K562 (cell line): ENCODE results near the gene NECTIN2. TPM values are rescaled to one million over a fixed set of nuclear protein-coding genes. Genes with fewer than 3 reads are reported as not detected.

Source experiments
- CBFA2T3 ChIP-seq: fragments of 450-650 bp; IDR thresholded peaks from 2 replicates; pipeline ENCODE4 v1.6.1; 2017
- CEBPG ChIP-seq, 3 experiments: fragments of 200-800 bp in 1 of 3; sonication (Bioruptor generic) in 1 of 3; sonication (generic) in 1 of 3; formaldehyde crosslinking in 1 of 3; IDR thresholded peaks in 2 of 3; conservative IDR thresholded peaks in 1 of 3; 2 replicates each; pipeline versions ENCODE4 v1.6.1 to v1.8.0; 2016 to 2022; ENCODE audit warnings: missing compliant biosample characterization in 2 of 3, missing genetic modification characterization in 2 of 3, mild to moderate bottlenecking in 1 of 3, missing genetic modification reagents in 1 of 3
- EHMT2 ChIP-seq: fragments of 450-650 bp; IDR thresholded peaks from 2 replicates; pipeline ENCODE4 v1.6.1; 2018; ENCODE audit warnings: antibody characterized with exemption
- FOXJ2 ChIP-seq: fragments of 200-800 bp; sonication (Bioruptor generic); IDR thresholded peaks from 2 replicates; pipeline ENCODE4 v1.6.1; 2016; ENCODE audit warnings: missing genetic modification characterization, missing compliant biosample characterization
- MTA2 ChIP-seq: fragments of 450-650 bp; IDR thresholded peaks from 2 replicates; pipeline ENCODE4 v1.6.1; 2016; ENCODE audit warnings: low read depth
- POLR2H ChIP-seq: IDR thresholded peaks from 2 replicates; pipeline ENCODE4 v1.6.1; 2016; ENCODE audit warnings: missing genetic modification characterization, low read depth, mild to moderate bottlenecking, control low read depth, missing compliant biosample characterization, moderate library complexity
- PTRF ChIP-seq: fragments of 450-650 bp; IDR thresholded peaks from 2 replicates; pipeline ENCODE4 v1.6.1; 2016; ENCODE audit warnings: mild to moderate bottlenecking, missing genetic modification characterization, missing compliant biosample characterization
- TCF7L2 ChIP-seq: fragments of 150-350 bp; IDR thresholded peaks from 2 replicates; pipeline ENCODE4 v1.6.1; 2016; ENCODE audit warnings: low read depth, mild to moderate bottlenecking, low read length, moderate library complexity
- ZNF133 ChIP-seq: fragments of 250-450 bp; sonication (Bioruptor Pico); IDR thresholded peaks from 2 replicates; pipeline ENCODE4 v1.4.0; 2020; ENCODE audit warnings: mild to moderate bottlenecking
- polyA plus RNA-seq, 8 experiments: library from polyadenylated mRNA; depleted of rRNA in 4 of 8; stranded (reverse) in 5 of 8; unstranded in 3 of 8; fragments of >200 nt; fragmentation: Nextera tagmentation in 2 of 8; fragmentation: Illumina TruSeq in 1 of 8; extraction: Ambion mirVana in 2 of 8; extraction: Trizol in 1 of 8; gene quantifications; 2 replicates each; pipeline versions ENCODE4 v1.2.1 to v1.2.3, GENCODE V29; 2011 to 2014; ENCODE audit warnings: inconsistent platforms in 1 of 8, missing spikeins in 1 of 8
- total RNA-seq, 7 experiments: library from RNA; depleted of rRNA in 6 of 7; stranded (reverse); fragments of >200 nt in 6 of 7; fragmentation: Illumina TruSeq in 2 of 7; extraction: Trizol in 2 of 7; gene quantifications; 2 replicates each; pipeline versions ENCODE4 v1.2.1 to v1.2.3, GENCODE V29; 2011 to 2021; ENCODE audit warnings: low replicate concordance in 1 of 7
- TF ChIP-seq, protein P1 (sequence below): sonication (generic); formaldehyde crosslinking; IDR thresholded peaks from 2 replicates; pipeline ENCODE4 v1.8.0; 2023; ENCODE audit warnings: mild to moderate bottlenecking, missing genetic modification reagents
- TF ChIP-seq, protein P2 (sequence below): conservative IDR thresholded peaks from 2 replicates; pipeline ENCODE4 v1.6.1; 2011; ENCODE audit warnings: low read depth, mild to moderate bottlenecking, low read length; ENCODE audit not compliant: control insufficient read depth
- TF ChIP-seq, protein P3 (sequence below): sonication (generic); formaldehyde crosslinking; IDR thresholded peaks from 2 replicates; pipeline ENCODE4 v1.8.1; 2023; ENCODE audit warnings: mild to moderate bottlenecking, missing genetic modification reagents
- TF ChIP-seq, protein P4 (sequence below): sonication (generic); formaldehyde crosslinking; IDR thresholded peaks from 2 replicates; pipeline ENCODE4 v1.8.1; 2023; ENCODE audit warnings: mild to moderate bottlenecking, missing genetic modification reagents

Gene NECTIN2
- total and polyA plus RNA-seq, 9 of the 15 experiments (the other 6 are each of a cell fraction or from before 2014, with no cell fraction given), result 3.9 to 94.9 (median 34.9) TPM

DNA sequence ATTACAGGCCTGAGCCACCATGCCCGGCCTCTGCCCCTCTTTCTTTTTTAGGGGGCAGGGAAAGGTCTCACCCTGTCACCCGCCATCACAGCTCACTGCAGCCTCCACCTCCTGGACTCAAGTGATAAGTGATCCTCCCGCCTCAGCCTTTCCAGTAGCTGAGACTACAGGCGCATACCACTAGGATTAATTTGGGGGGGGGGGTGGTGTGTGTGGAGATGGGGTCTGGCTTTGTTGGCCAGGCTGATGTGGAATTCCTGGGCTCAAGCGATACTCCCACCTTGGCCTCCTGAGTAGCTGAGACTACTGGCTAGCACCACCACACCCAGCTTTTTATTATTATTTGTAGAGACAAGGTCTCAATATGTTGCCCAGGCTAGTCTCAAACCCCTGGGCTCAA, 63.7 kb downstream of the NECTIN2 start (continued):
- TF ChIP-seq CEBPG (CRISPR knock-in tag; IDR thresholded peaks at IDR 0.05) (no peak), CEBPG (tag; conservative IDR thresholded peaks at IDR 0.05 in 1 of 2, IDR thresholded peaks at IDR 0.05 in 1 of 2) (no peak), FOXJ2 (tag) (no peak), ZNF133 (no peak), PTRF (no peak), EHMT2 (no peak), CBFA2T3 (peak; percentile 66), TCF7L2 (peak; percentile 56; the same call in 1 of the 2 replicates), POLR2H (tag) (no peak), MTA2 (no peak)
- TF ChIP-seq, protein P1, sequence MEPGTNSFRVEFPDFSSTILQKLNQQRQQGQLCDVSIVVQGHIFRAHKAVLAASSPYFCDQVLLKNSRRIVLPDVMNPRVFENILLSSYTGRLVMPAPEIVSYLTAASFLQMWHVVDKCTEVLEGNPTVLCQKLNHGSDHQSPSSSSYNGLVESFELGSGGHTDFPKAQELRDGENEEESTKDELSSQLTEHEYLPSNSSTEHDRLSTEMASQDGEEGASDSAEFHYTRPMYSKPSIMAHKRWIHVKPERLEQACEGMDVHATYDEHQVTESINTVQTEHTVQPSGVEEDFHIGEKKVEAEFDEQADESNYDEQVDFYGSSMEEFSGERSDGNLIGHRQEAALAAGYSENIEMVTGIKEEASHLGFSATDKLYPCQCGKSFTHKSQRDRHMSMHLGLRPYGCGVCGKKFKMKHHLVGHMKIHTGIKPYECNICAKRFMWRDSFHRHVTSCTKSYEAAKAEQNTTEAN, result no peak
- TF ChIP-seq, protein P2, sequence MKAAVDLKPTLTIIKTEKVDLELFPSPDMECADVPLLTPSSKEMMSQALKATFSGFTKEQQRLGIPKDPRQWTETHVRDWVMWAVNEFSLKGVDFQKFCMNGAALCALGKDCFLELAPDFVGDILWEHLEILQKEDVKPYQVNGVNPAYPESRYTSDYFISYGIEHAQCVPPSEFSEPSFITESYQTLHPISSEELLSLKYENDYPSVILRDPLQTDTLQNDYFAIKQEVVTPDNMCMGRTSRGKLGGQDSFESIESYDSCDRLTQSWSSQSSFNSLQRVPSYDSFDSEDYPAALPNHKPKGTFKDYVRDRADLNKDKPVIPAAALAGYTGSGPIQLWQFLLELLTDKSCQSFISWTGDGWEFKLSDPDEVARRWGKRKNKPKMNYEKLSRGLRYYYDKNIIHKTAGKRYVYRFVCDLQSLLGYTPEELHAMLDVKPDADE, result no peak
- TF ChIP-seq, protein P3, sequence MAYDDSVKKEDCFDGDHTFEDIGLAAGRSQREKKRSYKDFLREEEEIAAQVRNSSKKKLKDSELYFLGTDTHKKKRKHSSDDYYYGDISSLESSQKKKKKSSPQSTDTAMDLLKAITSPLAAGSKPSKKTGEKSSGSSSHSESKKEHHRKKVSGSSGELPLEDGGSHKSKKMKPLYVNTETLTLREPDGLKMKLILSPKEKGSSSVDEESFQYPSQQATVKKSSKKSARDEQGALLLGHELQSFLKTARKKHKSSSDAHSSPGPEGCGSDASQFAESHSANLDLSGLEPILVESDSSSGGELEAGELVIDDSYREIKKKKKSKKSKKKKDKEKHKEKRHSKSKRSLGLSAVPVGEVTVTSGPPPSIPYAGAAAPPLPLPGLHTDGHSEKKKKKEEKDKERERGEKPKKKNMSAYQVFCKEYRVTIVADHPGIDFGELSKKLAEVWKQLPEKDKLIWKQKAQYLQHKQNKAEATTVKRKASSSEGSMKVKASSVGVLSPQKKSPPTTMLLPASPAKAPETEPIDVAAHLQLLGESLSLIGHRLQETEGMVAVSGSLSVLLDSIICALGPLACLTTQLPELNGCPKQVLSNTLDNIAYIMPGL (CRISPR knock-in tag), result no peak
- TF ChIP-seq, protein P4, sequence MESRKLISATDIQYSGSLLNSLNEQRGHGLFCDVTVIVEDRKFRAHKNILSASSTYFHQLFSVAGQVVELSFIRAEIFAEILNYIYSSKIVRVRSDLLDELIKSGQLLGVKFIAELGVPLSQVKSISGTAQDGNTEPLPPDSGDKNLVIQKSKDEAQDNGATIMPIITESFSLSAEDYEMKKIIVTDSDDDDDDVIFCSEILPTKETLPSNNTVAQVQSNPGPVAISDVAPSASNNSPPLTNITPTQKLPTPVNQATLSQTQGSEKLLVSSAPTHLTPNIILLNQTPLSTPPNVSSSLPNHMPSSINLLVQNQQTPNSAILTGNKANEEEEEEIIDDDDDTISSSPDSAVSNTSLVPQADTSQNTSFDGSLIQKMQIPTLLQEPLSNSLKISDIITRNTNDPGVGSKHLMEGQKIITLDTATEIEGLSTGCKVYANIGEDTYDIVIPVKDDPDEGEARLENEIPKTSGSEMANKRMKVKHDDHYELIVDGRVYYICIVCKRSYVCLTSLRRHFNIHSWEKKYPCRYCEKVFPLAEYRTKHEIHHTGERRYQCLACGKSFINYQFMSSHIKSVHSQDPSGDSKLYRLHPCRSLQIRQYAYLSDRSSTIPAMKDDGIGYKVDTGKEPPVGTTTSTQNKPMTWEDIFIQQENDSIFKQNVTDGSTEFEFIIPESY (CRISPR knock-in tag), result 0 out of 2 replicates have a peak, but pooled peaks have one; percentile 36
